C4-2B (cell line): ENCODE data around the gene POGLUT2.

Source experiments
- H3K27ac ChIP-seq: fragments of 450-650 bp; 2 replicates; pipeline ENCODE4 v1.5.1; 2017
- CTCF ChIP-seq: fragments of 450-650 bp; conservative IDR thresholded peaks from 2 replicates; pipeline ENCODE4 v1.5.1; 2017; ENCODE audit warnings: mild to moderate bottlenecking
- ZFX ChIP-seq: fragments of 450-650 bp; IDR thresholded peaks from 2 replicates; pipeline ENCODE4 v1.6.1; 2017

Gene POGLUT2

GRCh38 chr13:102763741-102764140 is 35.0 kb downstream of the POGLUT2 start:
- no peak overlapping the region for H3K27ac ChIP-seq
- TF ChIP-seq CTCF (no peak), ZFX (no peak)

GRCh38 chr13:102761071-102761470 is 37.7 kb downstream of the POGLUT2 start:
- no peak for TF ChIP-seq ZFX
- no peak for TF ChIP-seq CTCF
- no peak overlapping the region for H3K27ac ChIP-seq

- H3K27ac ChIP-seq: no peak overlapping the region
- no peak for TF ChIP-seq CTCF
- TF ChIP-seq ZFX: no peak
Observed at GRCh38 chr13:102758842-102759241, 39.9 kb downstream of the POGLUT2 start.

GRCh38 chr13:102757006-102757405 is 41.8 kb downstream of the POGLUT2 start:
- TF ChIP-seq ZFX: no peak
- no peak for TF ChIP-seq CTCF
- no peak overlapping the region for H3K27ac ChIP-seq

- no peak overlapping the region for H3K27ac ChIP-seq
- TF ChIP-seq ZFX (no peak), CTCF (no peak)
Observed at GRCh38 chr13:102751886-102752285, 46.9 kb downstream of the POGLUT2 start.

- no peak overlapping the region for H3K27ac ChIP-seq
- TF ChIP-seq CTCF (no peak), ZFX (no peak)
Observed at GRCh38 chr13:102742506-102742905, 56.3 kb downstream of the POGLUT2 start.

- no peak overlapping the region for H3K27ac ChIP-seq
- TF ChIP-seq ZFX: no peak
- no peak for TF ChIP-seq CTCF
Observed at GRCh38 chr13:102742101-102742500, 56.7 kb downstream of the POGLUT2 start.
